Measurements from ENCODE around the gene ZMIZ1.

The ZMIZ1 gene

DNA sequence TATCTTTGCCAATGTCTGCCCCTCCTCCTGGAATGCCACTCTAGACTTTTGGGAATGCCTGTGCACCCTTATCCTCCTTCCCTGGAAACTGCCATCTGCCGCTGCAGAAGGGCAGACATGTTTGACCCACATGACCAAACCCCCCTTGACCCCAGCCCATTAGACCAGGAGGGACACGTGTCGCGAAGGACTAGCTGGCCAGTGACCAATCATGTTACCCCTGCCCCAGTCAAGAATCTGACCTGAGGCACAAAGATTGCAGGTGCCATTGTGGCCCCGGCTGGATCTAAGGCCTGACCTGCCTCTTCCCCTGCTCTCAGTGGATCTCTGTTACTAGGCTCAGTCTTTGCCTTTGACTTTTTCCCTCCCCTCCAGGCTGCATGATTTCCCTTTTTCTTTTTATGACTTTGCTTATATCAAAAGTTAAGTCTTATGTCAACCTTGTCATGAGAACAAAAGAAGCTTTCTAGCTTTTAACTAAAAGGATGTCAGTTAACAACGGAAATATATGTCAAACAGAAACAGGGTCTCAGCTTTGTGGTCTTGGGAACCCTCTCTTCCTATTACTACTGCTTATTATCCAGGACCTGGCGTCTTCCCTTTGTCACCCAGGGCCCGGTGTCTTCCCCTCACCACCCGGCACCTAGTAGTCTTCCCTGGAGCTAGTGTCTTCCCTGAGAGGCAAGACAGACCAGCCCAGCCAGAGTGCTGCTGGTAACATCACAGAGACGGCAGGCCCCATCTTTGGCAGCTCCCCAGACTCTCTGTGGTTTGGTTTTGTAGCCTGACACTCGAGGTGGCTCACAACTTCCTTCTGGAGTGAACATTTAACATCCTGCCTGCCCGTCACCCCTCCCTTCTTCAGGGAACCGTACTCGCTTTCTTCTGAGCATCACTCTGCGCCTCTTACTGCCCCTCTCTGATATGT lies 254.1 kb downstream of the ZMIZ1 start:
- peak overlapping the region; percentile 84 for H3K9ac ChIP-seq (ENCODE audit: low read depth, low read length, poor library complexity, severe bottlenecking)

DNA sequence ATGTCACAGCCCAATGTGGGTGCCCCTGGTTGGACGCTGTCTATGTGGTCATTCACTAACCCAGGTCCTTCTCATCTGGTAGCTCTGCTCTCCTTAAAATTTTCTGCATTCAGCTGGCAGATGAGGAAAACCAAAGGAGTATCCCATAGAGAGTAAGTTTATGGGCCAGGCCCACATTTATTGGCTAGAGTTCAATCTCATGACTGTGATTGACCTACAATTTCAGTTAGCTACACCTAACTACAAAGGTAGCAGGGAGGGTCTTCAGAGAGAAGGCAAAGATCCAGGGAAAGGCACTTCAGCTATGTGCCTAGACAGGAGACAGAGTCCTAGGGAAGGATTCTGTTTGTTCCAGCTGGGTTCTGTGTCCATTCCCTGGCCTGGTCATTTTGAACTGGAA lies 254.8 kb downstream of the ZMIZ1 start:
- TF ChIP-seq, protein P1, sequence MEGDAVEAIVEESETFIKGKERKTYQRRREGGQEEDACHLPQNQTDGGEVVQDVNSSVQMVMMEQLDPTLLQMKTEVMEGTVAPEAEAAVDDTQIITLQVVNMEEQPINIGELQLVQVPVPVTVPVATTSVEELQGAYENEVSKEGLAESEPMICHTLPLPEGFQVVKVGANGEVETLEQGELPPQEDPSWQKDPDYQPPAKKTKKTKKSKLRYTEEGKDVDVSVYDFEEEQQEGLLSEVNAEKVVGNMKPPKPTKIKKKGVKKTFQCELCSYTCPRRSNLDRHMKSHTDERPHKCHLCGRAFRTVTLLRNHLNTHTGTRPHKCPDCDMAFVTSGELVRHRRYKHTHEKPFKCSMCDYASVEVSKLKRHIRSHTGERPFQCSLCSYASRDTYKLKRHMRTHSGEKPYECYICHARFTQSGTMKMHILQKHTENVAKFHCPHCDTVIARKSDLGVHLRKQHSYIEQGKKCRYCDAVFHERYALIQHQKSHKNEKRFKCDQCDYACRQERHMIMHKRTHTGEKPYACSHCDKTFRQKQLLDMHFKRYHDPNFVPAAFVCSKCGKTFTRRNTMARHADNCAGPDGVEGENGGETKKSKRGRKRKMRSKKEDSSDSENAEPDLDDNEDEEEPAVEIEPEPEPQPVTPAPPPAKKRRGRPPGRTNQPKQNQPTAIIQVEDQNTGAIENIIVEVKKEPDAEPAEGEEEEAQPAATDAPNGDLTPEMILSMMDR (conservative IDR thresholded peaks at IDR 0.05; ENCODE audit: low read length), result no peak
- TF ChIP-seq EZH2phosphoT487 (IDR thresholded peaks at IDR 0.05; ENCODE audit: borderline replicate concordance), result no peak
- Histone ChIP-seq H3K4me1 (ENCODE audit: insufficient read depth, low read length, poor library complexity, severe bottlenecking) (peaks cover 89% of the 10 kb centered on the region), H3K27me3 (ENCODE audit: insufficient read depth, low read length, poor library complexity, severe bottlenecking) (no peaks in the 10 kb centered on the region), H3K36me3 (ENCODE audit: insufficient read depth, low read length) (no peaks in the 10 kb centered on the region), H3K9me3 (ENCODE audit: insufficient read depth, low read depth, low read length) (no peaks in the 10 kb centered on the region), H2AFZ (ENCODE audit: low read length) (no peak overlapping the region), H3K4me2 (ENCODE audit: low read depth, low read length, poor library complexity, severe bottlenecking) (peak overlapping the region; percentile 80), H3K79me2 (ENCODE audit: insufficient read depth, low read length) (no peaks in the 10 kb centered on the region), H3K4me3 (ENCODE audit: low read length, poor library complexity, severe bottlenecking) (peak overlapping the region; percentile 55), H3K9ac (ENCODE audit: low read depth, low read length, poor library complexity, severe bottlenecking) (peak overlapping the region; percentile 84), H3K9me2 (replicated peaks; ENCODE audit: low read depth, low read length) (no peaks in the 10 kb centered on the region), H3F3A (ENCODE audit: low read depth) (peaks cover 17% of the 10 kb centered on the region), H4K20me1 (ENCODE audit: insufficient read depth, low read length, poor library complexity, severe bottlenecking) (no peaks in the 10 kb centered on the region)

More for the DNA sequence above, 254.1 kb downstream of the ZMIZ1 start:
- Histone ChIP-seq H3K4me2 (ENCODE audit: low read depth, low read length, poor library complexity, severe bottlenecking) (peak overlapping the region; percentile 80), H2AFZ (ENCODE audit: low read length) (no peak overlapping the region), H3K4me1 (ENCODE audit: insufficient read depth, low read length, poor library complexity, severe bottlenecking) (peaks cover 93% of the 10 kb centered on the region), H3F3A (ENCODE audit: low read depth) (peaks cover 17% of the 10 kb centered on the region), H3K27me3 (ENCODE audit: insufficient read depth, low read length, poor library complexity, severe bottlenecking) (no peaks in the 10 kb centered on the region), H3K9me2 (replicated peaks; ENCODE audit: low read depth, low read length) (no peaks in the 10 kb centered on the region), H3K4me3 (ENCODE audit: low read length, poor library complexity, severe bottlenecking) (peak overlapping the region; percentile 55), H3K36me3 (ENCODE audit: insufficient read depth, low read length) (no peaks in the 10 kb centered on the region), H4K20me1 (ENCODE audit: insufficient read depth, low read length, poor library complexity, severe bottlenecking) (no peaks in the 10 kb centered on the region), H3K9me3 (ENCODE audit: insufficient read depth, low read depth, low read length) (no peaks in the 10 kb centered on the region), H3K79me2 (ENCODE audit: insufficient read depth, low read length) (no peaks in the 10 kb centered on the region)
- TF ChIP-seq, protein P1 (conservative IDR thresholded peaks at IDR 0.05; ENCODE audit: low read length), result no peak
- no peak for TF ChIP-seq EZH2phosphoT487 (IDR thresholded peaks at IDR 0.05; ENCODE audit: borderline replicate concordance)

DNA sequence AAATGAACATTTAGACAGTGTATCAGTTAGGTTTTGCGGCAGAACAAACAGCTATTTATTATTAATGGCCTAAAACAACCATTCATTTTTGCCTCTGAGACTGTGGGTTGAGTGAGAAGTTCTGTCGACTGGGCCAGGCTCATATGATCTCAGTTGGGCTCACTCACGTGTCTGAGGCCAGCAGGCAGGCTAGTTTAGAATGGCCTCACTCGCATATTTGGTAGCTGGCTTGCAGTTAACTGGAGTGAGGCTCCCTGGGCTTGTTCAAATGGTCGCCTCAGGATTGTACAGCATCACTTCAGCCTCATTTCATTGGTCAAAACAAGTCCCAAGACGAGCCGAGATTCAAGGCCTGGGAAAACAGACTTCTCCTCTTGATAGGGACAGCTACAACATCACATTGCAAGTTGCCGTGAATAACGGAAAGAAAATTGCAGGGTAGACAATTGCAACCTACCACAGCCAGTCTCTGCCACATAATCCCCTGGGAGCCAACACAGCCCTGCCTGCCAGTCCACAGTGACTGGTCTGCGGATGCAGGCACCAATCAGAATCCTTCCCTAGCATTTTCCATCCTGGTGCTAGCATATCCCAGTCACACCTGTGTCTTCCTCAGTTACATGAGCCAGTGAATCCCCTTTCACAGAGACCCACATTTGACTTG lies 255.4 kb downstream of the ZMIZ1 start:
- Histone ChIP-seq H3K9ac (ENCODE audit: low read depth, low read length, poor library complexity, severe bottlenecking) (peak overlapping the region; percentile 84), H3K4me1 (ENCODE audit: insufficient read depth, low read length, poor library complexity, severe bottlenecking) (peaks cover 84% of the 10 kb centered on the region), H3K27me3 (ENCODE audit: insufficient read depth, low read length, poor library complexity, severe bottlenecking) (no peaks in the 10 kb centered on the region), H3K79me2 (ENCODE audit: insufficient read depth, low read length) (no peaks in the 10 kb centered on the region), H2AFZ (ENCODE audit: low read length) (no peak overlapping the region), H3K9me3 (ENCODE audit: insufficient read depth, low read depth, low read length) (no peaks in the 10 kb centered on the region), H3F3A (ENCODE audit: low read depth) (peaks cover 17% of the 10 kb centered on the region), H3K36me3 (ENCODE audit: insufficient read depth, low read length) (no peaks in the 10 kb centered on the region), H4K20me1 (ENCODE audit: insufficient read depth, low read length, poor library complexity, severe bottlenecking) (no peaks in the 10 kb centered on the region), H3K9me2 (replicated peaks; ENCODE audit: low read depth, low read length) (no peaks in the 10 kb centered on the region), H3K4me3 (ENCODE audit: low read length, poor library complexity, severe bottlenecking) (peak overlapping the region; percentile 55), H3K4me2 (ENCODE audit: low read depth, low read length, poor library complexity, severe bottlenecking) (peak overlapping the region; percentile 80)
- no peak for TF ChIP-seq EZH2phosphoT487 (IDR thresholded peaks at IDR 0.05; ENCODE audit: borderline replicate concordance)
- TF ChIP-seq, protein P1 (conservative IDR thresholded peaks at IDR 0.05; ENCODE audit: low read length), result no peak

All from Loucy (cell line).